LNCAP (cell line): ENCODE data around the gene SENP2.

Source experiments
- TF ChIP-seq, protein P1 (sequence below): fragments of 450-650 bp; IDR thresholded peaks from 2 replicates; pipeline ENCODE4 v1.5.1; 2017; ENCODE audit warnings: mild to moderate bottlenecking

SENP2 gene

DNA sequence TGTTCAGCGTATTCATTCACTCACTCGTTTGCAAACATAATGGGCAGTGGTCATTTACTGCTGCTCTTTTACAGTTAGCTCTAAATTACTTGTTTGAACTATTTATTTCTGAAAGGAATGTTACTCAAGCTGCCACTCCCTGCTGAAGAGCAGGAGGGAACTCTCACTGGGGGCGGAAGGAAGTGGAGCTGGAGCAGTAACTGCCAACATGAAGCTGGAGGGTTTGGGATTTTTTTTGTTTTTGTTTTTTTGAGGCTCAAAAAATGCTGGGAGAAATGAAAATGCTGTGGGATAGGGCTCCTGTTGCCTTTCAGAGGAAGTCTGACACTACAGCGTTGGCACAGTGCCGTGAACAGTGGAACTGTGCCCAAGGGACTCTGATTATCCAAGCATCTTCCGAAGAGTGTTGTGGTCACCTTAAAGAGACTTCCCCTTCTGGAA, 44.1 kb downstream of the SENP2 start:
- TF ChIP-seq, protein P1, sequence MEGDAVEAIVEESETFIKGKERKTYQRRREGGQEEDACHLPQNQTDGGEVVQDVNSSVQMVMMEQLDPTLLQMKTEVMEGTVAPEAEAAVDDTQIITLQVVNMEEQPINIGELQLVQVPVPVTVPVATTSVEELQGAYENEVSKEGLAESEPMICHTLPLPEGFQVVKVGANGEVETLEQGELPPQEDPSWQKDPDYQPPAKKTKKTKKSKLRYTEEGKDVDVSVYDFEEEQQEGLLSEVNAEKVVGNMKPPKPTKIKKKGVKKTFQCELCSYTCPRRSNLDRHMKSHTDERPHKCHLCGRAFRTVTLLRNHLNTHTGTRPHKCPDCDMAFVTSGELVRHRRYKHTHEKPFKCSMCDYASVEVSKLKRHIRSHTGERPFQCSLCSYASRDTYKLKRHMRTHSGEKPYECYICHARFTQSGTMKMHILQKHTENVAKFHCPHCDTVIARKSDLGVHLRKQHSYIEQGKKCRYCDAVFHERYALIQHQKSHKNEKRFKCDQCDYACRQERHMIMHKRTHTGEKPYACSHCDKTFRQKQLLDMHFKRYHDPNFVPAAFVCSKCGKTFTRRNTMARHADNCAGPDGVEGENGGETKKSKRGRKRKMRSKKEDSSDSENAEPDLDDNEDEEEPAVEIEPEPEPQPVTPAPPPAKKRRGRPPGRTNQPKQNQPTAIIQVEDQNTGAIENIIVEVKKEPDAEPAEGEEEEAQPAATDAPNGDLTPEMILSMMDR = no peak

- TF ChIP-seq, protein P1 = no peak
Measured at GRCh38 chr3:185631108-185631507, 45.0 kb downstream of the SENP2 start.

GRCh38 chr3:185631508-185632206, 45.6 kb downstream of the SENP2 start:
- TF ChIP-seq, protein P1 = no peak

DNA sequence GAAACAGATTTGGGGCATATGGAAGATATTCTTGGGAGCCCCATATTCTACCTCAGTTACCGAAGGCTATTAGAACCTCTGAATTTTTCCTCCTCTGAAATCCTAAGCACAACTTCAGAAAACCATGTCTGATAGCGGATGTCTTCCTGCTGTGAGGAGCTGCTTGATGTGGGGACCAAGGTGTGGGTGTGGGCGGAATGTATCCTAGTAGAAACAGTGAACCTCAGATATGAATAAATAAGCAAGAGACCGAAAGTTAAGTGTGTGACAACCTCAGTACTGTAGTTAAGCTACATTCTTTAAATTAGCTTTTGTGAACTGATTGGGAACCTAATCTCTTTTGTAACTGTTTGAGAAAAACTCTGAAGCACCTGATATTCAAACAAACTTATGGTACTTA, 46.9 kb downstream of the SENP2 start:
- TF ChIP-seq, protein P1 = no peak

DNA sequence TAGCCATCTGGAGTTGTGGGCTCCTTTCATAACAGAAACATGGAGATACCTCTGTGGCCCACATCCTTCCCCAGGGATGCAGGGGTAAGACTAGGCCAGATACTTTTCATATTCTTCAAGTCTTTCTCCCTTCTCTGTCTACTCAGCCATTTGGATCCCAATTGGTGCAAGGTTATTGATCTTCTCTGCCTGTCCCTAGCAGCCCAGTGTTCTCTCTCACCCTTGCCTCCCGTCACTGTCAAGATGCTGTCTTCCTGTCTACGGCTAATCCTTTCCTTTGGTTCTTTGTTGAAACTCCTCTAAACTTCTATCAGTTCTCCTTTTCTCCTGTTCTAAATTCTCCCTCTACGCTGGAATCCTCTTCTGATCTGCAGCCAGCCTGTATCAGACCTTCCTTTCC, 51.3 kb downstream of the SENP2 start:
- TF ChIP-seq, protein P1 = no peak

- TF ChIP-seq, protein P1 = no peak
Measured at GRCh38 chr3:185639632-185640206, 53.6 kb downstream of the SENP2 start.

GRCh38 chr3:185640308-185640707, 54.2 kb downstream of the SENP2 start:
- TF ChIP-seq, protein P1 = no peak
